Adrenal gland (tissue), 12 donors: Measurements from ENCODE around the gene MRGPRD. TPM values are rescaled to one million over a fixed set of nuclear protein-coding genes. Genes with fewer than 3 reads are reported as not detected.

ENCODE experiments used
- DNase-seq, 7 donors: peaks; one replicate each; pipeline ENCODE4 v3.0.0-alpha.2; 2019 to 2020
- H3K27ac ChIP-seq, 5 donors: fragments of 200-600 bp; sonication (generic) in 4 of 5; 1 replicate in 3 of 5; 2 replicates in 2 of 5; pipeline versions ENCODE4 v1.5.1 to v1.8.0; 2016 to 2020; ENCODE audit warnings: mild to moderate bottlenecking in 1 of 5
- H3K27me3 ChIP-seq: fragments of 200-600 bp; 2 replicates; pipeline ENCODE4 v1.8.0; 2021
- H3K36me3 ChIP-seq, 2 donors: fragments of 200-600 bp; replicated peaks in 1 of 2; 1 replicate in 1 of 2; 2 replicates in 1 of 2; pipeline versions ENCODE4 v1.5.1 to v1.8.0; 2018 to 2022
- H3K4me1 ChIP-seq, 2 donors: fragments of 200-600 bp; replicated peaks in 1 of 2; 1 replicate in 1 of 2; 2 replicates in 1 of 2; pipeline versions ENCODE4 v1.5.1 to v1.8.0; 2018 to 2021
- H3K4me3 ChIP-seq, 4 donors: fragments of 200-600 bp; sonication (generic) in 3 of 4; one replicate each; pipeline ENCODE4 v1.5.1; 2016 to 2018
- H3K9me3 ChIP-seq, 3 donors: fragments of 200-600 bp; sonication (generic) in 1 of 3; replicated peaks in 1 of 3; 1 replicate in 2 of 3; 2 replicates in 1 of 3; pipeline versions ENCODE4 v1.5.1 to v1.8.0; 2016 to 2021
- CTCF ChIP-seq, 6 experiments: fragments of 450-650 bp in 4 of 6; fragments of 200-600 bp in 2 of 6; sonication (generic) in 1 of 6; IDR thresholded peaks; 1 replicate in 5 of 6; 2 replicates in 1 of 6; pipeline versions ENCODE4 v1.5.1 to v1.8.0; 2016 to 2021; ENCODE audit warnings: antibody characterized with exemption in 6 of 6, mild to moderate bottlenecking in 2 of 6, moderate library complexity in 1 of 6
- POLR2A ChIP-seq, 2 donors: fragments of 450-650 bp; IDR thresholded peaks; one replicate each; pipeline ENCODE4 v1.6.1; 2017; ENCODE audit warnings: antibody characterized with exemption in 2 of 2, mild to moderate bottlenecking in 2 of 2, moderate library complexity in 1 of 2
- WGBS, 4 donors: extraction: QIAGEN DNeasy Blood & Tissue Kit in 2 of 4; methylation state at CpG; one replicate each; pipeline versions ENCODE4 v1.1.5 to v1.1.7; 2013 to 2017; 5-methylcytosine and 5-hydroxymethylcytosine counted together
- intact Hi-C, 2 donors: fragments of 100-400 bp; cut with DNase I; formaldehyde crosslinking; loops; one replicate each; pipeline versions ENCODE4 v1.14.1 to v1.15.0; 2022 to 2023
- polyA plus RNA-seq, 3 donors: library from polyadenylated mRNA; stranded (reverse); fragments of 200-250 nt in 2 of 3; fragments of 350-450 nt in 1 of 3; fragmentation: Illumina TruSeq in 1 of 3; extraction: RNeasy Lipid Tissue Mini Kit (QIAGEN cat#74804) in 1 of 3; gene quantifications; one replicate each; pipeline ENCODE4 v1.2.3, GENCODE V29; 2013 to 2014
- total RNA-seq, 9 donors: library from RNA; depleted of rRNA in 4 of 9; stranded (reverse); fragments of >200 nt in 4 of 9; fragments of 120-200 nt in 1 of 9; fragmentation: NEBNext Ultra II Directional in 1 of 9; extraction: Animal tissue kit (Norgen Biotek cat#: 25700) in 1 of 9; gene quantifications; one replicate each; pipeline versions ENCODE4 v1.1.0 to v1.2.4, GENCODE V29; 2013 to 2023
- donor health status: healthy with polysubstance abuse.
- donor health status: Bipolar disorder and iron deficiency.
- donor health status: DM: yes; HTN: yes; CAD: no.
- donor health status: DM: no; HTN: no; CAD: no.
- donor health status: DM: no; HTN: no; CAD: no.
- donor health status: DM: yes; HTN: yes; CAD: no.

MRGPRD gene
- total and polyA plus RNA-seq, 12 donors = not detected

DNA sequence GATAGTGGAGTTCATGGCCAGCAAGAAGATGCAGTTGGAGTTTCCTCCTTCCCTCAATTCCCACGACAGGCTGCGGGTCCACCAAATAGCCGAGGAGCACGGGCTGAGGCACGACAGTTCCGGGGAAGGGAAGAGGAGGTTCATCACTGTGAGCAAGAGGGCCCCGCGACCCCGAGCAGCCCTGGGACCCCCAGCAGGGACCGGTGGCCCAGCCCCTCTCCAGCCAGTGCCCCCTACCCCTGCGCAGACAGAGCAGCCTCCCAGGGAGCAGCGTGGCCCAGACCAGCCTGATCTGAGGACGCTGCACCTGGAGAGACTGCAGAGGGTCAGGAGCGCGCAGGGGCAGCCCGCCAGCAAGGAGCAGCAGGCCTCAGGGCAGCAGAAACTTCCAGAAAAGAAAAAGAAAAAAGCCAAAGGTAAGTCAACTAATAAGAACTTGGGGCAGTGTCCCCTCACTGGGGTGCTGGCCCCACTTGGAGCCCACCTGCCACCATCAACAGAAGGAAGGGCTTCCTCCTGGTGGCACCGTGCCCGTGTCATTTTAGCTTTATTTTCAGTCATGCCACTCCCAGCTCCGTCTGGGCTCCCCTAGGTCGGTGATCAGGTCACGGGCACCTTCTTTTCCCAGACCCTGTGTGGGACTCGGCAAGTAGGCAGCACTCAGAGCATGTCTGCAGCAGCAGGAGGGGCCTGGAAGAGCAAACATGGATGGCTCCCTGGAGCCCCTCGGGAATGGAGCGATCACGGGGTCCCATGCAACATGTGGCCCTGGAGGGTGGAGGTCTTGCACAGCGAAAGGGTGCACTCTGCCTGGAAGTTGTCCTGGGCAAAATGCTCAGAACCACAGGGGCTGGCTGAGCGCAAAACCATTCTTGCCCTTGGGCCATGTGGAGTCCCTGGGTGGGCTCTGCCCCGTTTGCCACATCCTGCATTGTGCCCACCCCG is 43.8 kb downstream of the MRGPRD start:
- Histone ChIP-seq H3K4me3 (no peak overlapping the region), H3K9me3 (no peaks in the 10 kb centered on the region), H3K27ac (no peak overlapping the region), H3K36me3 (peaks cover 0 to 70% of the 10 kb centered on the region in 2 donors), H3K4me1 (no peaks in the 10 kb centered on the region), H3K27me3 (no peaks in the 10 kb centered on the region)
- intact Hi-C loops = loop anchor here in 1 of 2 donors (10.0 kb wide), 1 partner anchor 148 kb away; no protein-coding TSS in a partner anchor
- DNase-seq = no peak
- 92 to 95% (median 94%) methylated on average over 13 to 29 of the region's 29 CpGs for WGBS, 4 donors
- TF ChIP-seq POLR2A (IDR thresholded peaks at IDR 0.05) (no peak), CTCF (IDR thresholded peaks at IDR 0.05) (no peak)

GRCh38 chr11:68936358-68936636 is 44.5 kb downstream of the MRGPRD start:
- H3K4me3 ChIP-seq = no peak overlapping the region
- 94 to 97% (median 97%) methylated on average over 6 to 10 of the region's 10 CpGs for WGBS, 4 donors
- no peaks in the 10 kb centered on the region for H3K4me1 ChIP-seq
- H3K36me3 ChIP-seq = peaks cover 0 to 71% of the 10 kb centered on the region in 2 donors
- TF ChIP-seq POLR2A (IDR thresholded peaks at IDR 0.05) (no peak), CTCF (IDR thresholded peaks at IDR 0.05) (no peak)
- DNase-seq = no peak
- H3K27ac ChIP-seq = no peak overlapping the region
- no peaks in the 10 kb centered on the region for H3K27me3 ChIP-seq
- H3K9me3 ChIP-seq = no peaks in the 10 kb centered on the region
- intact Hi-C loops = loop anchor here in 1 of 2 donors (10.0 kb wide), 1 partner anchor 149 kb away; no protein-coding TSS in a partner anchor

DNA sequence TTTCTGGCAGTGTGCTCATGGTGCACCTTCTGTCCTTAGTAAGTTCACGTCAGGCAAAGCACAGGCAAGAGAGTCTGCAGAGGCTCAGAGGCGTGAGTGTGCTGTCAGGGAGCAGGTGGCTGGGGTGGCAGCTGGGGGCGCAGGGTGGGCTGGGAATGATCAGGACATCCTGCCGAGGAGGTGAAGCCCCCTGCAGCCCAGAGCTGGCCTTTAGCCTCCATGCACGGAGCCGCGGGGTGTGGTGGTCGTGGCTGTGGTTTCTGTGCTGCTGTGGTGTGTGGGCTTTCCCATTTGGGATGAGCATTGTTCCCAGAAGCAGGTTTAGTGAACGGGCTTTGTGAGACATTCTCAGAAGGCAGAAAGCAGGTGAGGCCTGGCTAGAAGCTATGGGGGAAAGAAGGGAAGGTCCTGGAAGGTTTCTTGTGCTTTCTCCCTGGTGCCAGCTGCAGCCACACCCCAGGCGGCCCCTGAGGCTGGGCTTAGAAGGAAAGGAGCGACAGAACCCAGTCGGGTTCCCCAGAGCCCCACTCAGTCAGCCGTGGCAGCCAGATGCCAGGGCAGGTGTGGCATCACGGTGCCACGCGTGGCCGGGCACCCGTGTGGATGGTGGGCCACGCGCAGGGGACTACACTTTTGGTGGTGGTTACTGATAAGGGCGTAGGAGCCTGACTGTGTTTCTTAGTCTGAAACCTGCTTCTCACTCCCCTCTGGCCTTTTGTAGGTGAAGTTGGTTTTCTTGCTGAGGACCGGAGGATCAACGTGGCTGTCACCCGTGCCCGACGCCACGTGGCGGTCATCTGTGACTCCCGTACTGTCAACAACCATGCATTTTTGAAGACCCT is 45.0 kb downstream of the MRGPRD start:
- 92 to 97% (median 95%) methylated on average over 29 of the region's 29 CpGs for WGBS, 4 donors
- intact Hi-C loops = loop anchor here in 1 of 2 donors (10.0 kb wide), 1 partner anchor 149 kb away; no protein-coding TSS in a partner anchor
- Histone ChIP-seq H3K9me3 (no peaks in the 10 kb centered on the region), H3K36me3 (peaks cover 0 to 77% of the 10 kb centered on the region in 2 donors), H3K27me3 (no peaks in the 10 kb centered on the region), H3K4me1 (no peaks in the 10 kb centered on the region), H3K27ac (no peak overlapping the region), H3K4me3 (no peak overlapping the region)
- no peak for DNase-seq
- TF ChIP-seq POLR2A (IDR thresholded peaks at IDR 0.05) (no peak), CTCF (IDR thresholded peaks at IDR 0.05) (no peak)

GRCh38 chr11:68935066-68935465 is 45.7 kb downstream of the MRGPRD start:
- Histone ChIP-seq H3K27me3 (no peaks in the 10 kb centered on the region), H3K27ac (no peak overlapping the region), H3K4me1 (no peaks in the 10 kb centered on the region), H3K4me3 (no peak overlapping the region), H3K9me3 (no peaks in the 10 kb centered on the region), H3K36me3 (peaks cover 0 to 81% of the 10 kb centered on the region in 2 donors)
- DNase-seq = no peak
- WGBS, 4 donors = 93 to 97% (median 94%) methylated on average over 13 to 15 of the region's 15 CpGs
- intact Hi-C loops = loop anchor here in 1 of 2 donors (10.0 kb wide), 1 partner anchor 150 kb away; no protein-coding TSS in a partner anchor
- TF ChIP-seq CTCF (IDR thresholded peaks at IDR 0.05) (no peak), POLR2A (IDR thresholded peaks at IDR 0.05) (no peak)
